IMR-90 (cell line): Measurements from ENCODE around the gene GFOD2. TPM values are rescaled to one million over a fixed set of nuclear protein-coding genes. Genes with fewer than 3 reads are reported as not detected.

Experiments used
- ATAC-seq: fragments of 200-7000 bp; cut with Tn5 transposase; 2 replicates; pipeline ENCODE4 v1.9.1; 2020; ENCODE audit warnings: low read depth, mild to moderate bottlenecking, moderate library complexity
- BruUV-seq: library from RNA; stranded (reverse); fragments of 400-500 nt; replicated peaks from 2 replicates; lab custom pipeline; 2021; lab: Mats Ljungman, UMichigan
- CTCF ChIA-PET: fragments of 300-600 bp; formaldehyde crosslinking; extraction: SDS; loops from one replicate; lab custom pipeline; 2021; ENCODE audit warnings: antibody characterized with exemption; lab: Yijun Ruan, JAX
- POLR2A ChIA-PET: fragments of 300-600 bp; sonication (Branson Sonifier 250); formaldehyde crosslinking; loops from one replicate; lab custom pipeline; 2022; ENCODE audit warnings: antibody characterized with exemption; ENCODE audit not compliant: unreplicated experiment; lab: Charles Lee
- DNase-seq: peaks from one replicate; pipeline ENCODE4 v3.0.0; 2013
- H2AFZ ChIP-seq: replicated peaks from 2 replicates; pipeline ENCODE3; 2013; ENCODE audit warnings: low read length, mild to moderate bottlenecking; ENCODE audit not compliant: poor library complexity
- H2AK5ac ChIP-seq: 2 replicates; pipeline ENCODE4 v1.6.1; 2013; ENCODE audit warnings: low read depth, low read length, inconsistent platforms
- H2AK9ac ChIP-seq: replicated peaks from 2 replicates; pipeline ENCODE3; 2013; ENCODE audit warnings: mild to moderate bottlenecking, low read depth, low read length, moderate library complexity; ENCODE audit not compliant: poor library complexity
- H2BK120ac ChIP-seq: 2 replicates; pipeline ENCODE4 v1.6.1; 2013; ENCODE audit warnings: low read depth, low read length, inconsistent platforms
- H2BK15ac ChIP-seq: 3 replicates; pipeline ENCODE4 v1.6.1; 2013; ENCODE audit warnings: low read depth, low read length, inconsistent platforms
- H2BK20ac ChIP-seq: 2 replicates; pipeline ENCODE4 v1.6.1; 2013; ENCODE audit warnings: low read depth, mild to moderate bottlenecking, inconsistent platforms, low read length, moderate library complexity
- H2BK5ac ChIP-seq: 2 replicates; pipeline ENCODE4 v1.6.1; 2013; ENCODE audit warnings: mild to moderate bottlenecking, low read depth, low read length, inconsistent platforms; ENCODE audit not compliant: poor library complexity, severe bottlenecking
- H3K14ac ChIP-seq: replicated peaks from 2 replicates; pipeline ENCODE4 v1.6.1; 2013; ENCODE audit warnings: low read depth, low read length, inconsistent platforms
- H3K18ac ChIP-seq: 2 replicates; pipeline ENCODE4 v1.6.1; 2013; ENCODE audit warnings: low read depth, low read length, control low read depth
- H3K23ac ChIP-seq: 2 replicates; pipeline ENCODE4 v1.6.1; 2013; ENCODE audit warnings: low read depth, low read length, inconsistent platforms
- H3K27ac ChIP-seq: 2 replicates; pipeline ENCODE4 v1.5.1; 2013; ENCODE audit warnings: mild to moderate bottlenecking, control low read depth, low read length; ENCODE audit not compliant: insufficient read depth
- H3K27me3 ChIP-seq: 2 replicates; pipeline ENCODE4 v1.6.1; 2013; ENCODE audit warnings: low read length; ENCODE audit not compliant: control insufficient read depth, insufficient read depth
- H3K36me3 ChIP-seq: 2 replicates; pipeline ENCODE4 v1.6.1; 2013; ENCODE audit warnings: low read length, mixed read lengths; ENCODE audit not compliant: control insufficient read depth, insufficient read depth
- H3K4ac ChIP-seq: 2 replicates; pipeline ENCODE4 v1.6.1; 2013; ENCODE audit warnings: low read depth, low read length, inconsistent platforms
- H3K4me1 ChIP-seq: 2 replicates; pipeline ENCODE4 v1.6.1; 2013; ENCODE audit warnings: low read length, mixed read lengths; ENCODE audit not compliant: control insufficient read depth, insufficient read depth
- H3K4me2 ChIP-seq: 2 replicates; pipeline ENCODE4 v1.6.1; 2013; ENCODE audit warnings: low read depth, mild to moderate bottlenecking, control low read depth, low read length, moderate library complexity
- H3K4me3 ChIP-seq: 2 replicates; pipeline ENCODE4 v1.5.1; 2013; ENCODE audit warnings: low read depth, mild to moderate bottlenecking, control low read depth, low read length, moderate library complexity; ENCODE audit not compliant: insufficient read depth
- H3K56ac ChIP-seq: 2 replicates; pipeline ENCODE4 v1.6.1; 2013; ENCODE audit warnings: low read length, inconsistent platforms; ENCODE audit not compliant: insufficient read depth; ENCODE audit errors: extremely low read depth
- H3K79me1 ChIP-seq, 2 experiments: 2 replicates each; pipeline ENCODE4 v1.6.1; 2013; ENCODE audit warnings: low read length in 2 of 2, inconsistent platforms in 1 of 2, low read depth in 1 of 2
- H3K9ac ChIP-seq: 2 replicates; pipeline ENCODE4 v1.6.1; 2013; ENCODE audit warnings: low read depth, low read length, control low read depth
- H3K9me1 ChIP-seq: 2 replicates; pipeline ENCODE4 v1.6.1; 2013; ENCODE audit warnings: low read length, inconsistent platforms; ENCODE audit not compliant: insufficient read depth
- H3K9me3 ChIP-seq: 2 replicates; pipeline ENCODE4 v1.6.1; 2013; ENCODE audit warnings: low read length; ENCODE audit not compliant: control insufficient read depth, insufficient read depth
- H4K20me1 ChIP-seq: 2 replicates; pipeline ENCODE4 v1.6.1; 2013; ENCODE audit warnings: low read length, inconsistent platforms; ENCODE audit not compliant: insufficient read depth
- H4K5ac ChIP-seq: 2 replicates; pipeline ENCODE4 v1.6.1; 2013; ENCODE audit warnings: mild to moderate bottlenecking, low read depth, low read length, control low read depth
- H4K8ac ChIP-seq, 2 experiments: 2 replicates each; pipeline ENCODE4 v1.6.1; 2013; ENCODE audit warnings: low read depth in 2 of 2, low read length in 2 of 2, control low read depth in 1 of 2, inconsistent platforms in 1 of 2
- H4K91ac ChIP-seq: 2 replicates; pipeline ENCODE4 v1.6.1; 2013; ENCODE audit warnings: low read depth, low read length, inconsistent platforms; ENCODE audit not compliant: insufficient read depth
- RCOR1 ChIP-seq: IDR thresholded peaks from 2 replicates; pipeline ENCODE4 v1.6.1; 2012; ENCODE audit warnings: mild to moderate bottlenecking, low read length, improper control_type of control experiment; ENCODE audit not compliant: insufficient replicate concordance
- WGBS, 2 experiments: methylation state at CpG; one replicate each; pipeline versions ENCODE4 v1.1.5 to v1.1.7; 2013; ENCODE audit warnings: missing lambda C conversion rate in 2 of 2; ENCODE audit not compliant: insufficient read length in 1 of 2; ENCODE audit errors: extremely low coverage in 2 of 2; 5-methylcytosine and 5-hydroxymethylcytosine counted together
- dilution Hi-C: fragments of 300-500 bp; cut with HindIII; formaldehyde crosslinking; loops from one replicate; pipeline ENCODE4 v1.14.3; 2018; ENCODE audit warnings: low sequenced_read_pairs; ENCODE audit not compliant: unreplicated experiment
- in situ Hi-C: fragments of 300-500 bp; cut with MboI; formaldehyde crosslinking; loops from 3 replicates; pipeline ENCODE4 v1.14.3; 2019; ENCODE audit warnings: low sequenced_read_pairs, inconsistent platforms, mixed read lengths
- intact Hi-C: fragments of 100-400 bp; cut with micrococcal nuclease; formaldehyde crosslinking; loops from 2 replicates; pipeline ENCODE4 v1.10.0; 2022
- polyA plus RNA-seq, 3 experiments: library from polyadenylated mRNA; depleted of rRNA; stranded (reverse); fragments of >200 nt; gene quantifications; 2 replicates each; pipeline ENCODE4 v1.2.3, GENCODE V29; 2012; ENCODE audit warnings: low replicate concordance in 1 of 3
- total RNA-seq: library from RNA; depleted of rRNA; stranded (reverse); fragments of >200 nt; gene quantifications from 2 replicates; pipeline ENCODE4 v1.2.3, GENCODE V29; 2012

The GFOD2 gene
- total and polyA plus RNA-seq, 2 of the 4 experiments (the other 2 are of a cell fraction) = 12.3 to 18.1 TPM

DNA sequence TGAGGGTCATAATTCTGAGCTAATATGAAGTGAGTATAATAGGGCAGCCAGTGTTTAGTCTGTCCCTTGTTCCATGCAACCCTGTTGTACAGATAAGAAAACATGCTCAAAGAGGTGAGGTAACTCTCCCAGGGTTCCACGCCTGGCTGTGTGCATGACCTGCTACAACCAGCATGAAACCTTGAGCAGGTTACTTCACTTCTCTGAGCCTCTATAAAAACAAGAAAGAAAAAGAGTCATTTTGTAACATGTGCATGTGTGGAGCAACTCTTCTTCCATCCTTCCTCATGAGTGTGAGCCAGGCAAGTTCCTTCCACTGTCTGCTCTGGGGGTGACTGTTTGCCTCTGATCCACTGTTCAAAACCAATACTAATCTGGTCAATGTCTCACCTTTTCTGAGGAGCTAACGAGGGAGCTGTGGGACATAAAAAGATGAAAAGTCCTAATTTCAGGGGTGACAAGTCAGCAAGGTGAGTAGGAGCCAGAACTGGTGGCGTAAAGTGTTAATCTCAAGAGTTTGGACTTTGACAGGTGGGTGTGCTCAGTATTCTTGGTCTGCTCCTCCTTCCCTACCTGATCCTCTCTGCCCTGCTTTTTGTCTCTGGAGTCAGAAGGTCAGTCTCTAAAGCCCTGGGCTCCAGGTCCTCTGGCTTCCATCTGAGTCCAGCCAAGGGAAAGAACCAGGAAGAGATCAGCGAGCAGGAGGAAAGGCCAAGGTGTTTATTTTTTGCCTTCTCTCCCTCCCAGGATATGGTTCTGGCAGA, 21.5 kb downstream of the GFOD2 start:
- H4K91ac ChIP-seq = no peak overlapping the region
- in situ Hi-C loops = no loop called here
- H2BK5ac ChIP-seq = no peak overlapping the region
- H4K8ac ChIP-seq = no peak overlapping the region
- CTCF ChIA-PET = no interaction called here
- H3K23ac ChIP-seq = no peak overlapping the region
- no peak overlapping the region for H2BK20ac ChIP-seq
- intact Hi-C loops = no loop called here
- H2BK120ac ChIP-seq = no peak overlapping the region
- H3K9me3 ChIP-seq = no peaks in the 10 kb centered on the region
- DNase-seq = no peak
- H3K4me1 ChIP-seq = no peaks in the 10 kb centered on the region
- no peak overlapping the region for H3K4ac ChIP-seq
- H3K56ac ChIP-seq = no peak overlapping the region
- no CpG with 5 or more reads among the region's 4 CpGs for WGBS, 2 experiments
- H3K14ac ChIP-seq = no peak overlapping the region
- no peak overlapping the region for H2AK9ac ChIP-seq
- ATAC-seq = no peak
- no peak overlapping the region for H3K27ac ChIP-seq
- POLR2A ChIA-PET = no interaction called here
- dilution Hi-C loops = no loop called here
- H3K9ac ChIP-seq = no peak overlapping the region
- H3K9me1 ChIP-seq = peaks cover 9% of the 10 kb centered on the region; the same call in 1 of the 2 replicates
- no peak overlapping the region for H3K4me3 ChIP-seq
- H3K4me2 ChIP-seq = no peak overlapping the region
- H3K36me3 ChIP-seq = no peaks in the 10 kb centered on the region
- H4K5ac ChIP-seq = no peak overlapping the region
- no TSS peak for BruUV-seq
- H2AK5ac ChIP-seq = no peak overlapping the region
- TF ChIP-seq RCOR1 = no peak
- H4K20me1 ChIP-seq = peaks cover 12% of the 10 kb centered on the region; the same call in 1 of the 2 replicates
- H2AFZ ChIP-seq = no peak overlapping the region
- H2BK15ac ChIP-seq = no peak overlapping the region
- no peaks in the 10 kb centered on the region for H3K27me3 ChIP-seq
- H3K79me1 ChIP-seq = peaks cover 8 to 50% of the 10 kb centered on the region in 2 experiments
- H3K18ac ChIP-seq = no peak overlapping the region
